AG04450 (cell line): Measurements from ENCODE around the gene LGALS12. TPM values are rescaled to one million over a fixed set of nuclear protein-coding genes. Genes with fewer than 3 reads are reported as not detected.

Source experiments
- CTCF ChIA-PET: fragments of 300-600, 350-600 bp; formaldehyde crosslinking; extraction: SDS; loops from one replicate; lab custom pipeline; 2022; ENCODE audit warnings: antibody characterized with exemption, inconsistent platforms; lab: Charles Lee
- POLR2A ChIA-PET: fragments of 350-600 bp; formaldehyde crosslinking; extraction: SDS; loops from one replicate; lab custom pipeline; 2021; ENCODE audit warnings: antibody characterized with exemption, inconsistent platforms; lab: Yijun Ruan, JAX
- DNase-seq: peaks from one replicate; pipeline ENCODE4 v3.0.0-alpha.2; 2011; ENCODE audit warnings: low read depth, low spot score
- H3K27ac ChIP-seq: one replicate; pipeline ENCODE4 v1.5.1; 2012; ENCODE audit warnings: low read depth, low read length, control low read depth
- H3K27me3 ChIP-seq: one replicate; pipeline ENCODE4 v1.6.0; 2012; ENCODE audit warnings: low read length; ENCODE audit not compliant: control insufficient read depth, insufficient read depth
- H3K4me3 ChIP-seq: 2 replicates; pipeline ENCODE4 v1.5.1; 2011; ENCODE audit warnings: mild to moderate bottlenecking, low read depth, low read length, control low read depth
- H3K9me3 ChIP-seq: 2 replicates; pipeline ENCODE4 v1.5.1; 2012; ENCODE audit warnings: low read length; ENCODE audit not compliant: control insufficient read depth, insufficient read depth
- CTCF ChIP-seq: IDR thresholded peaks from 2 replicates; pipeline ENCODE4 v1.5.1; 2011; ENCODE audit warnings: low read depth, low read length, control low read depth, inconsistent platforms
- polyA plus RNA-seq: library from polyadenylated mRNA; depleted of rRNA; stranded (reverse); fragments of >200 nt; gene quantifications from 2 replicates; pipeline ENCODE4 v1.2.3, GENCODE V29; 2011

The LGALS12 gene
- polyA plus RNA-seq, 1 experiment: not detected

GRCh38 chr11:63556404-63557013 lies 50.6 kb downstream of the LGALS12 start:
- no peak for DNase-seq
- TF ChIP-seq CTCF: no peak
- no peak overlapping the region for H3K4me3 ChIP-seq
- H3K9me3 ChIP-seq: no peaks in the 10 kb centered on the region
- ChIA-PET CTCF (no interaction called here), POLR2A (no interaction called here)
- no peak overlapping the region for H3K27ac ChIP-seq
- H3K27me3 ChIP-seq: peaks cover 24% of the 10 kb centered on the region

GRCh38 chr11:63557570-63557969 lies 51.7 kb downstream of the LGALS12 start:
- POLR2A ChIA-PET: no interaction called here
- CTCF ChIA-PET: no interaction called here

GRCh38 chr11:63558459-63559157 lies 52.7 kb downstream of the LGALS12 start:
- ChIA-PET CTCF (no interaction called here), POLR2A (no interaction called here)
- H3K27ac ChIP-seq: no peak overlapping the region
- no peak for DNase-seq
- H3K9me3 ChIP-seq: no peaks in the 10 kb centered on the region
- TF ChIP-seq CTCF: no peak
- no peak overlapping the region for H3K4me3 ChIP-seq
- peaks cover 27% of the 10 kb centered on the region for H3K27me3 ChIP-seq

More at GRCh38 chr11:63557570-63557969, 51.7 kb downstream of the LGALS12 start:
- Histone ChIP-seq H3K27ac (no peak overlapping the region), H3K27me3 (peaks cover 24% of the 10 kb centered on the region), H3K9me3 (no peaks in the 10 kb centered on the region), H3K4me3 (no peak overlapping the region)
- no peak for DNase-seq
- TF ChIP-seq CTCF: no peak

GRCh38 chr11:63560506-63561180 lies 54.8 kb downstream of the LGALS12 start:
- no peak for DNase-seq
- no peak overlapping the region for H3K4me3 ChIP-seq
- H3K9me3 ChIP-seq: no peaks in the 10 kb centered on the region
- TF ChIP-seq CTCF: no peak
- H3K27ac ChIP-seq: no peak overlapping the region
- ChIA-PET CTCF (no interaction called here), POLR2A (no interaction called here)
- H3K27me3 ChIP-seq: peaks cover 23% of the 10 kb centered on the region
